Activated T-cell treated with anti-CD3 and anti-CD28 coated beads for 4 hours (primary cell): ENCODE measurements around the gene TPK1.
A peak's percentile ranks its signal among the peaks of the same experiment; 100 is the strongest.

Source experiments
- DNase-seq: peaks from one replicate; pipeline ENCODE4 v3.0.0-alpha.2; 2020

TPK1 gene

DNA sequence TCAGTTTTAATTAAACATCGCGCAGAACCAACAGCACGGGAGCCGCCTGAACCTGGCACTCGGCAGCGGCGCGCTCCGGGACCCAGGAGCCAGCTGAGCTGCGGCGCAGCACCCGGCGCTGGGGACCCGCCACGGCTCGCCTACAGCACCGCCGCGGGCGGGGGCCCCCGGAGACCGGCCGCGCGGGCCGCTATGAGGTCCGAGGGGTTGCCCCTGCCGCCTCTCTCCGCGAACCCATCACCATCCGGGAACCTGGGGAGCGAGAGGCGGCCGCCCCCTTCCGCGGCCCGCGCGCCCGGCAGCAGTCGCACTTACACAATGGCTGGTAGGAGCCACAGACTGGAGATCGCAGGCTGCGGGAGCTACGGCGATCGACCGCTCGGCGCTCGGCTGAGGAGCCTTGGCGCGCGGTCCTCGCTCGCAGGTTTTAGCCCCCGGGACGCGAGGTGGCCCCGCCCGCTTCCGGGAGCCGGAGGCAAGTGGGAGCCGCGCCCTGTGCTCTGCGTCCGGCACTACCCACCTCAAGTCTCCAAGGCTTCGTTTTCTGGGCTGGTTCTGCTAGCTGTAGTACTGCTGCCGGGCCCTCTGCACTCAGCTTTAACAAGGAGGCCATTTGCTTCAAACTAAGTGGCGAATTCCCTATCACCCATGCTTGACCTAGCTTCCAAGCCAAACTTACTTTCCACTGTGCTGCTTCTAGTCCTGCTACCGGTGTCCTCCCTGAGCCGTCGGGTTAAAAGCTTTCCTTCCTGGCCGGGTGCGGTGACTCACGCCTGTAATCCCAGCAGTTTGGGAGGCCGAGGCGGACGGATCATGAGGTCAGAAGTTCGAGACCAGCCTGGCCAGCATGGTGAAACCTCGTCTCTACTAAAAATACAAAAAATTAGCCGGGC, at the start of gene TPK1:
Gene TPK1 (minus strand): TSS at position 402 of the 893 bp plus-strand sequence. CDS start 451 bp downstream, outside the sequence.
- DNase-seq = peak; percentile 79

DNA sequence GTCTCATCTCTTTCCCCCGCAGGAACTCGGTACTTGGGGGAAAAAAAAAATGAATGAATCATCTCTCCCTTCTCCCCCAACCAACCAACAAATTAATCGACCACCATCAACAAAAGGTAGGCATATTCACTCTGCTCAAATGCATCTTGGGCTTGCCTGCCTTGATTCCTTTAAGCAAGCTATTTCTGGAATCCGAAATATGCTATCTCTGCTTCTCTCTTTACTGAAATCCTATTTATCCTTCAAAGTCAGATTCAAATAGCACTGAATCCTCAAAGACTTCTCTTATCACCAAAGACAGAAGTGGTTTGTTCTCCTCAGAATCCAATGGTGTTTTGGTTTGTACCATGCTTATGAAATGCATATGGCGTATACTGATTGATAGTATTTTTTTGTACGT, 49.6 kb upstream of the TPK1 start:
- no peak for DNase-seq

DNA sequence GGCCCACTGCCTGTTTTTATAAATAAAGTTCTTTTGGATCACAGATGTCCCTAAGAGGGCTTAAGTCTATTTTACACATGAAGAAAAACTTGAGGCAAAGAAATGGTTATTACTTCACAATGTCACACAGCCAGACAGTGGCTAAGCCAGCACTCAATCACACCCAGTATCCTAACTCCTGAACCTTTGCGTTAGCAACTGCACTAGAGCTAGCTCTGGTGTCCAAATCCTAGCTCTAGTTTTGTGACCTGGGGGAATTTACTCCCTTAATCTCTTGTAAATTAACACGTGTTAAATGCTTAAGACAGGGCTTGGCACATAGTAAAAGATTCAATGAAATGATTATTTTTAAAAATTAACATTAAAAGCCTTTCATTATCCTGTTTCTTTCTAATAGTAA, 49.0 kb upstream of the TPK1 start:
- DNase-seq = no peak

DNA sequence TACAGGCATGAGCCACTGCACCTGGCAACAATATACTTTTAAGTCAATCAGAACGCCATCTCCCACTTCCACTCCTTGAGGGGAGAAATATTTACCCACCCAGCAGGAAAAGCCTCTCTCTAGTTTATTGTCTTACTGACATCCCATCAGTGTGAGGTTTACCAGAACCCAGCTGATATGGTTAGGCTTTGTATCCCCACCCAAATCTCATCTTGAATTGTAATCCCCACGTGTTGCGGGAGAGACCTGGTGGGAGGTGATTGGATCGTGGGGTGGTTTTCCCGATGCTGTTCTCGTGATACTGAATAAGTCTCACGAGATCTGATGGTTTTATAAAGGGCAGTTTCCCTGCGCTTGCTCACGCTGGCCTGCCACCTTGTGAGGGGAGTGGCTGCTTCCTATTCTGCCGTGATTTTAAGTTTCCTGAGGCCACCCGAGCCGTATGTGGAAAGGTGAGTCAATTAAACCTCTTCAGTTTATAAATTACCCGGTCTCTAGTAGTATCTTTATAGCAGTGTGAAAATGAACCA, 37.5 kb upstream of the TPK1 start:
- no peak for DNase-seq

DNA sequence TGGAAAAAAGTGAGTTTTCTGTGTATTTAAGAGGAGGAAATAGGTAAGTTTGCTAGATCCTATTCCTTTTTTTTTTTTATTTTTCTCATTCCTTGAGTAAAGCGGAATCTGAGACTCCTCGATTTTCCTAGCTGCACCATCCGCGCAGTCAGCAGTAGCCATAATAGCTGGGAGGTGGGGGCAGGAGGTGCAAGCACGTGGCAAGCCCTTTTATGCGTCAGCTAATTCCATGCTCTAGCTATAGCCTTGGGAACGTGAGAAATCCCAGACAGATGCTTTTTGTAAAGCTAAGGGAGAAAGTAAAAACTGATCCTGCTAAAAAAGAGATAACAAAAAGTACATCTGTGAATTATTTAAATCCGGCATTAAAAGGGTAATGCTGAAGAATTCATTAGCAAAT, 33.2 kb upstream of the TPK1 start:
- DNase-seq = no peak

DNA sequence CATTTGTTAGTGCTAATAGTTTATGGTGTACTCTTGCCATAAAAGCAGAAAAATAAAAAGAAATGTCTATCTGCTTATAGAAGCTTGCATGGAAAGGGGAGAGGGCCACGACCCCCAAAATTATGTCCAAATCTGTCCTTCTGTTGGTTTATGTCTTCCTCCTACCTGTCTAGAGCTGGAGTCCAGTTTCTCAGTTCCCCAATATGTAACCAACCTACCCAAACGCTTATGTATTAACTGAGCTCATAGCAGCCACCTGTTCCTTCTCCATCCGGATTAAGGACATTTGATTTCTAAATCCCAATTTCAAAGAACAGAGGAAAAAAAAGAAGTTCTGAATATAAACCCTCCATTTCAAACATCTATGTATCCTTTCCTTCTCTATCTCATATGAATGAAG, 30.3 kb upstream of the TPK1 start:
- no peak for DNase-seq

DNA sequence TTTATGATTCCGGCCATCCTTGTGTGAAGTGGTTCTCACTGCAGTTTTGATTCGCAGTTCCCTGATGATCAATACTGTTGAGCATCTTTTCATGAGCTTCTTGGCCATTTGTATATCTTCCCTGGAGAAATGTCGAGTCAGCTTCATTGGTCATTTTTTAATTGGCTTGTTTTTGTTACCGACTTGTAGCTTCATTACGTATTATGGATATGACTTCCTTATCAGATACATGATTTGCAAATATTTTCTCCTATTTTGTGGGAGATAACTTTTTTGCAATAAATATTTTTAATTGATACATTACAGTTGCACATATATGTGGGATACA, 27.4 kb upstream of the TPK1 start:
- DNase-seq = no peak

DNA sequence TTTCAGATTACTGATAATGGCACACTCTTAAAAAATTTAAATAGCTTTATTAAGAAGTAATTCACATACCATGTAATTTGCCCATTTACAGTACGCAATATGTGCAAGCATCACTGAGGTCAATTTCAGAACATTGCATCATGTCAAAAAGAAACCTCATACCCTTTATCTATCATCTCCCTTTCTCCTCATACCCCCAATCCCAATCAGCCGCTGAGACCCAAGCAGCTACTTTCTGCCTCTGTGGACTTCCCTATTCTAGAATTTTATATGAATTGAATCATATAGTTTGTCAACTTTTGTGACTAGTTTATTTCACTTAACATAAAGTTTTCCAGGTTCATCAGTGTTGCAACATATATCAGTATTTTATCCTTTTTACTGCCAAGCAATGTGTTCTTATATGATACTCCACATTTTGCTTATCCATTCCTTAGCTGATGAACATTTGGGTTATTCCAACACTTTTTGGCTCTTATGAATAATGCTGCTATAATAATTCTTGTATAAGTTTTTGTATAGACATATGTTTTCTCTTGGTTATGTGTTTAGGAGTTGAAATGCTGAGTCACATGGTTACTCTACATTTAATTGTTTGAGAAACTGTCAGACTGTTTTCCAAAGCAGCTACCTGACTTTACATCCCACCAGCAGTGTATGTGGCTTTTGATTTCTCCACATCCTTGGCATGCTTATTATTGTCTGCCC, 26.9 kb upstream of the TPK1 start:
- no peak for DNase-seq

DNA sequence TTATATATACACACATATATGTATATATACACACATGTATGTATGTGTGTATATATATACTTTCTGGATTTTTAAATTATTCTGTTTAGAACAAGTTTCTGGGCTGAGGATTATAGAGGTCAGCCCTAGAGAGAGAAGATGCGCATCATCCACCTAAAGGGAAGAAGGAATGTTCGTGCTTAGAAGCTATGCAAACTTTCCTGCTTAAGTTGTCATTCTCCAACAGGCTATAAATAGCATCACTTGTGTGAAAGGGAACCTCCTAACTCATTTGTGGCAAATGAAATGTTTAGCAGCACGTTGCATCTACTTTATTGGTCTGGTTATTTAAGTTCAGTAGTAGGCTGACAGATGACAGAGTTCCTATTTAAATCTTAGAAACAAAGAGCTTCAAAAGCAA, 23.9 kb upstream of the TPK1 start:
- DNase-seq = no peak

DNA sequence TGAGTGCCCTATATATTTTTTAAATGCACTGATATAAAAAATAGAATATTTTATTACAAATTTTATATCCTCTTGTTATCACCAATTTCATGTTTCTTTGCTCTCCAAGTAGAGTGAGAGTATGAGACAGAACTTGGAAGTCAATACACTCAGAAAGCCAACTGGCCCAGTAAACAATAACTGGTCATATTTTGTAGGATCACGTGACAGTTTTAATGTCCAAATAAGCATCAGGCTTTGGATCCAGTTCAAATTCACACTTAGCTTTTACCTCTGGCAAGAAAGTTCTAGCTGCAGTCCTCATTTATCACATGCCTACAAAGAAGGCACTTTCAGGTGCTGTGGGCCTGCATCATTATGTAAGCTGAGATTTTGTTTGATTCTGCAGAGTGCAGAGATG, 21.6 kb upstream of the TPK1 start:
- no peak for DNase-seq

DNA sequence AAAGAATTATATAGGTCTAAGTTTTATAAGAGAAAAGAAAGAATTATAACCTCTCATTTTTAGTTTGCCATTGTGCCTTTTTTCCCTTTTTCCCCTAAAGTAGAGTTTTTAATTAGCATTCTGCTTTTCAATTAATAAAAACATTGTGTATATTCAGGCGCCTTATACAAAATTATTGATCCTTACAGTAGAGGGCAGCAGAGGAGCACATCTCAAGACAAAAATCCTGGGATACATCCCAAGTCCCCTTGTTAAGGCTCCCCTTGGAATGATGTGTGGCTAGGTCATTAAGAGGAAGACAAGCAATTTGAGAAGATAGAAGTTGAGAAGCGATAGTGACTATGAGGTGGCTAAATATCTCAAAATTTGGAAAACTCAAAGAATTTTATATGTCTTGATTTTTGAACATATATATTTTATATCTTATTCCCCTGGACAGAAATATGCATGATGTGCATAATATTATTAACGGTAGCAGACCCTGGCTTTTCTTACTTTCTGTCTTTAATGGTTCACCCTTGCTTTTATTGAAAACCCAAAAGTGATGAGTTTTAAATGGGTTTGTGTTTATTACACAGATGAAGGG, 19.1 kb upstream of the TPK1 start:
- no peak for DNase-seq

DNA sequence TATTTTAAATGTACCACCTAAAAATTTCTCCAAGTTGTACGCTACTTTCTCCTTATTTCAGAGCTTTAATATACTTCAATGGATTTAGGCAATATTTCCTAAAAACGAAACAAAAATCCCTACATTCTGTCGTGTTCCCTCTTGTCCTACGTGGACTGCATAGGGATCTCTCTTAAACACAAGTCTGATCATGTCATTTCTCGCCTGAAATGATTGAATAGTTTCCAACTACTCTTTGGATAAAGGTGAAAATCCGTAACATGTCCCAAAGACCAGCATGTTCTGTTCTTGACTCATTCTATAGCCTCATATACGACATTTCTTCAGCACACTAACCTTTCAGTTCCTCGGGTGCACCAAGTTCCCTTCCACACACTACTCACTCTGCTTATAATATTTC, 17.7 kb upstream of the TPK1 start:
- no peak for DNase-seq

DNA sequence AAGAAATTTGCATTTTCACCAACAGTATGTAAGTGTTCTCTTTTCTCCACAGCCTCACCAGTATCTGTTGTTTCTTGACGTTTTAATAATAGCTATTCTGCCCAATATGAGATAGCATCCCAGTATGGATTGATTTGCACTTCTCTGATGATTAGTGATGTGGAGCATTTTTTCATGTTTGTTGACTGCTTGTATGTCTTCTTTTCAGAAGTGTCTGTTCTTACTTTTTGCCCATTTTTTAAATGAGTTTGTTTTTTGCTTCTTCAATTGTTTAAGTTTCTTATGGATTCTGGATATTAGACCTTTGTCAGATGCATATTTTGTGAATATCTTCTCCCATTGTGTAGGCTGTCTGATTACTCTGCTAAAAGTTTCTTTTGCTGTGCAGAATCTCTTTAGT, 12.2 kb upstream of the TPK1 start:
- no peak for DNase-seq

DNA sequence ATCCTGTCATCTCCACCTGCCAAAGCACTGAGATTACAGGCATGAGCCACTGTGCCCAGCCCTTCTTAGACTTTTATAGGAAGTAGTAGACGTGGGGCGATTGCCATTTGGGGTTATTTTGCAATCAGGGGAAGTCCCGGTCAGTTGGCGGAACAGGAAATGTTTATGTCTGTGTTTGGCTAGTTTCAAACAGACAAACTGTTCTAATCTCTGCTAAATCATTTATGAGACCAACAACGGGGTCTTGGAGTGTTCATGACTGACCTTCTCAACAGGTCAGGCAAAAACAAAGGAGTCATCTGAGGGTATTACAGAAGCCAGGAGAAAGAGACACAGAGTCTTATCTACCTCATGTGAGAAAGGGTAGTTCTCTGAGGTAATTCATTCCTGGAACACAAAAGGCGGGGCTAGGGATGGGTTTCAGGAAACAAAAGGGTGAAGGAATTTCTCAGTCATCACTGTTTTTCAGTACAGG, 6.6 kb upstream of the TPK1 start:
- no peak for DNase-seq

DNA sequence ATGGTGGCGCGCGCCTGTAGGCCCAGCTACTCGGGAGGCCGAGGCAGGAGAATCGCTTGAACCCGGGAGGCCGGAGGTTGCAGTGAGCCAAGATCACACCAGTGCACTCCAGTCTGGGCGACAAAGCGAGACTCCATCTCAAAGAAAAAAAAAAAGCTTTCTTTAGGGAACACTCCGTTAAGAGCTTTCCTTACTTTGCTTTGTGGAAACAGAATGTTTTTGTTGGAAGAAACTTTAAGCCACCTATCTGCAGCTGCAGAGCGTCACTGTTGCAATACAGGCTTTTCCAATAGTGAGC, 641 bp upstream of the TPK1 start:
- DNase-seq = no peak

DNA sequence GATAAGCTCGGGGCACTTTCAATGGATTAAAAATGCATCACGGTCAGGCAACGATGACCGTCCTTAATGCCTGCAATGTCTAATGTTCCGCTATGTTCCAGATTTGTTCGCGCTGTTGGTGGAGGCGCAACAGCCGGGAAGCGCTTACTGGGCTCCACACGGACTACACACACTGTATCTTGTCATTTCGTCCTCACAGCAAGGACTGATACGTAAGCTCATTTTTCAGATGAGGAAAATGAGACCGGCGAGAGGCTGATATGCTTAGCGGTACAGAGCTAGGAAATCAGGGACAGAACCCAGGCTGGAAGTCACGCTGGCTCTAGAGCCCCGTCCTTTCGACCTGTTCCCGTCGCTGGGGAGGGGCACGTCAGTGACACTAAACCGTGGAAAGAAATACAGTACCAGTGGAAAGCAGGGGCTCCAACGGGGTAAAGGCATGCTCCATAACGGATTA, 670 bp downstream of the TPK1 start:
- DNase-seq = peak; percentile 21

DNA sequence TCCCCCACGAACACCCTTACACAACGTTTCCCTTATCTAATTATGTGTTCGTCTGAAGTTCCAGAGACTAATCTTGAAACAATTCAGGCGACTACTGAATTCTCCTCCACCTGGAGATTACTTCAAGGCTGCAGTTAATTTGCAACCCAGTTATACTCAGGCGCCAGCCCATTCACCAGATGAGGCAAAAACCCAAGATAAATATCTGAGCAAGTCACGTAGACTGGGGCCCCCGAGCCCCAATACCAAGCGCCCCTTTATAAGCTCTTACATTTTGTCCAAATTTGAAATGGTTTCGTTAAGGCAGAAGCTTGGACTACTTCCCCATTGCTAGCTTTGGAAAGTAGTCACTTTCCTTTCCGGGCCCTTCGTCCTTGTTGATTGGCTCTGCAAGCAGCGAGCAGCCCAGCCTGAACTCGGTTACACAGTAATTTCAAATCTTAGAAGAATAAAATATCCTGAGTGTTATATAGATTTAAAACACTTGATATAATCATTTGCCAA, 1.2 kb downstream of the TPK1 start:
- DNase-seq = peak; percentile 31

DNA sequence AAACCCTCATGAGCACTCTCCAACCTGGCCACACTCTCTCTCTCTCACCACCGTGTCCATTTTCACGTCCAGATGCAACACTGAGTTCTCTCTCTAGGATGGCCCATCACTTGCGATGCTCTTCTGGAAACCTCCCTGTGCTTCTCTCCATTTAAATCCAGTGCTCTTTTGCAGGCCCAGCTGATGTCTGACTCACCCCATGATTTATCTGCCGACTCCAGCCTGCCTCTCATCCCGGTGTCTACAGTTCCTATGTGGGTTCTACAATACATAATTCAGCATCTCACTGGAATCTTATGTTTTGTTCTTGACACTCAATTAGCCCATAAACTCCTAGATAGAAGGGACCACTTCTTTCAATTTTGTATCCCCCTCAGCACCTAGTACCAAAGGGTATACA, 5.0 kb downstream of the TPK1 start:
- no peak for DNase-seq

DNA sequence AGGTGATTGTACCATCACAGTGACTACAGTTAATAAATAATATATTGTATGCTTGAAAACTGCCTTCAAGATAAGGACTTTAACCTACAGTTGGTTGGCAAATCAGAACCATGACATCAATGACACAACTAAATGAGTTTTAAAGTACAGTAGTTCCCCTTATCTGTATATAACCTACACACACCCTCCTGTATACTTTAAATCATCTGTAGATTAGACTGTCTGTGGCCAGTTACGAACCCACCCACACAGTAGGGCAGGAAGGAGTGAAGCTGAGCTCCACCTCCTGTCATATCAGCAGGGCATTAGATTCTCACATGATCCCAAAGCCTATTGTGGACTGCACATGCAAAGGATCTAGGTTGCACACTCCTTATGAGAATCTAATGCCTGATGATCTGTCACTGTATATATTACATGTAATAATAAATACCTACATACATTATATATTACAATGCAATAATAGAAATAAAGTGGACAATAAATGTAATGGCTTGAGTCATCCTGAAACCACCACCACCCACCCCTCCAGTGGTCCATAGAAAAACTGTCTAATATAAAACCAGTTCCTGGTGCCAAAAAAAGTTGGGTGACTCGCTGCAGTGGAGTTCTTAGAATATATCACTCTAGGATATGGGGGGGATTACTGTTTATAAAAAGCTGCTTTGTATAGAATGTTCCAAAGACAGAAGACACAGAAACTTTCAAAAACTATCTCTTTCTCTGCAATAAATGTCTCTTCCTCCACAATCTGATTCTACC, 5.6 kb downstream of the TPK1 start:
- no peak for DNase-seq

DNA sequence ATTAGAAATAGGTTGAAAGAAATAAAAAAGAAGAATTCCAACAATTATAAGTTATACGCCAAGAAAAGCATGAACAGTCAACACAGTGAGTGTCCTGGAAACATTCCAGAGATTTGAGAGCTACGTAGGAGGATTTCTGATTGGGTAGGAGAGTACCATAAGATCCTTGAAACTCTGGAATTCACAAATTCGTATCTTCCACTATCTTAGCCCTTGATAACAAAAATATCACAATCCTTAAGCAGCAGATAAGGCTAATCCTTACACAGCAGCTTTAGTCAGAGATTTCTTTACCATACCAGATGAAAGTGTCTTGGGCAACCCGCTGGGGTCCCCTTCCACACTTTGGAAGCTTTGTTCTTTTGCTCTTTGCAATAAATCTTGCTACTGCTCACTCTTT, 8.2 kb downstream of the TPK1 start:
- no peak for DNase-seq

DNA sequence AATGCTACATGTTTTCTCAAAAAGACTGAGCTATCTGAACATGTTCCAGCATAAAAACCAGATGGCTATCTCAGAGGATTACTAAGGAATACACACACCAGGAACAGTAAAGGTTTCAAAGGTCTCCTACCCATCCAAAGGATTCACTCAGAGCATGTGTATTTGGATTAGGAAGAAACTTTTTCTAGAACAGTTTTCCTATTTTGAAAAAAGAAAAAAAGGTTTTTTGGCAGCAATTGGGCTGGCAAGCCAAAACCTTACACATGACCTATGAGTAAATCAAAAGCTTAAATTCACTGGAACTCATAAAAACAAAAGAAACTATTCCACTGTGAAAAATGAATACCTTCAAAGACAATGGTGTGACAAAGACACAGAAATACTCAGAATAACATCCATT, 9.6 kb downstream of the TPK1 start:
- no peak for DNase-seq

DNA sequence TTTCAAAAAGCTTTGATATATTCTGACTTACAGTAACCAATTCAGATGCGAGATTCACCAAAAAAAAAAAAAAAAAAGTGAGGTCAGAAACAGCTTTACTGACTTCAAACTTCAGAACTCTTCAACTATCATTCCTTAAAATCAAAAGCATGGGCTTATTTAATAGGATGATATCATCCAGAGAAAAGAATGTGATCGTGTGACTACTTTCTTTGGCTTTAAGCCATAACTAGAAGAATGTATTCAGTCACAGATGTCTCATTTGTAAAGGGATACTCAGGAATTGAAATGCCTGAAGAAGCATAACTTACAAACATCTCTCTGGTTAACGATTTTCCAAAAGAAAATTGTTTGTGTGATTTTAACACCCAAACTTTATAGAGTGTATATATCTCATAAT, 11.5 kb downstream of the TPK1 start:
- DNase-seq = no peak

DNA sequence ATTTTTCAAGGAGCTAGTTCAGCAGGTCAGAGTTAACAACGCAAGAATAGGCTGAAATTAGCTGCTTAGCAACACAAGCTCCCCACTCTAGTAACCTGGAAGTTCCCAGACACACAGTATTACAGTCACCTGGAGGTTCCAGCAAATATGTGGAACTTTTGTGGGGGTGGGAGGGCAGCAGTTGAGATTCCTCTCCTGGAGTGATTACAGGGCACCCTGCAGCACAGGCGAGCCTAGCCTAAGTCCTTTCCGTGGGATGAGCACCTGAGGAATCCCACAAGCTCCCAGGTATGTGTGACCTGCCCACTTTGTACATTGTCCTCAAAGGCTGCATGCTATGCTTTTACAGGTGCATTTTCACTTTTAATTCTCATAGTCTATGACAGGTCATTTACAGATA, 13.6 kb downstream of the TPK1 start:
- DNase-seq = no peak
